Measurements from ENCODE around the gene MFF. TPM values are rescaled to one million over a fixed set of nuclear protein-coding genes. Genes with fewer than 3 reads are reported as not detected.
"Not testable (repeated sequence)": the region's sequence is repeated elsewhere in the genome, so short reads cannot be mapped to it uniquely, and the experiment has no call there.

MFF gene
- total RNA-seq, 1 donor from 2014 or later = 110 TPM

GRCh38 chr2:227376656-227377396 lies 51.8 kb downstream of the MFF start:
- DNase-seq (ENCODE audit: low spot score in 2 of 2) (no peak), FAIRE-seq (no peak)

GRCh38 chr2:227377467-227378351 lies 52.7 kb downstream of the MFF start:
- no peak for FAIRE-seq
- DNase-seq (ENCODE audit: low spot score in 2 of 2) = no peak

- no peak for DNase-seq (ENCODE audit: low spot score in 2 of 2)
- FAIRE-seq = no peak
Observed at GRCh38 chr2:227378371-227378782, 53.3 kb downstream of the MFF start.

GRCh38 chr2:227379095-227379494 lies 54.0 kb downstream of the MFF start, which contains the start of gene TM4SF20:
TM4SF20 (minus strand) TSS chr2:227379306; CDS start chr2:227379268, 38 bp downstream.
- DNase-seq (ENCODE audit: low spot score in 2 of 2) (no peak), FAIRE-seq (no peak)

GRCh38 chr2:227382241-227382835 lies 57.3 kb downstream of the MFF start:
- not testable (repeated sequence) for DNase-seq (ENCODE audit: low spot score in 2 of 2); FAIRE-seq

GRCh38 chr2:227383686-227384085 lies 58.6 kb downstream of the MFF start:
- FAIRE-seq (no peak), DNase-seq (ENCODE audit: low spot score in 2 of 2) (no peak)

GRCh38 chr2:227386630-227387029 lies 61.6 kb downstream of the MFF start:
- no peak for DNase-seq (ENCODE audit: low spot score in 2 of 2)
- no peak for FAIRE-seq

- not testable (repeated sequence) for FAIRE-seq
Observed at GRCh38 chr2:227387583-227387982, 62.5 kb downstream of the MFF start, which contains the start of gene SCYGR1. SCYGR1 (minus strand) TSS chr2:227387949; CDS start chr2:227387949, 0 bp downstream.

GRCh38 chr2:227388537-227389011 lies 63.5 kb downstream of the MFF start:
- FAIRE-seq = no peak
- no peak for DNase-seq (ENCODE audit: low spot score in 2 of 2)

More at GRCh38 chr2:227387583-227387982, 62.5 kb downstream of the MFF start, which contains the start of gene SCYGR1:
- DNase-seq (ENCODE audit: low spot score in 2 of 2) = not testable (repeated sequence)

- peak; percentile 96 for FAIRE-seq
- DNase-seq (ENCODE audit: low spot score in 2 of 2) = no peak
Observed at GRCh38 chr2:227389231-227389630, 64.2 kb downstream of the MFF start.

- FAIRE-seq (peak; percentile 84), DNase-seq (ENCODE audit: low spot score in 2 of 2) (no peak)
Observed at GRCh38 chr2:227389661-227390060, 64.6 kb downstream of the MFF start.

- no peak for FAIRE-seq
Observed at GRCh38 chr2:227390468-227391256, 65.6 kb downstream of the MFF start.

GRCh38 chr2:227394401-227394800 lies 69.3 kb downstream of the MFF start:
- FAIRE-seq (no peak), DNase-seq (ENCODE audit: low spot score in 2 of 2) (no peak)

More at GRCh38 chr2:227390468-227391256, 65.6 kb downstream of the MFF start:
- no peak for DNase-seq (ENCODE audit: low spot score in 2 of 2)

- no peak for FAIRE-seq
- DNase-seq (ENCODE audit: low spot score in 2 of 2) = no peak
Observed at GRCh38 chr2:227395556-227395955, 70.5 kb downstream of the MFF start.

- FAIRE-seq = no peak
- no peak for DNase-seq (ENCODE audit: low spot score in 2 of 2)
Observed at GRCh38 chr2:227397562-227397961, 72.5 kb downstream of the MFF start.

GRCh38 chr2:227398684-227399670 lies 73.9 kb downstream of the MFF start:
- DNase-seq (ENCODE audit: low spot score in 2 of 2) = no peak
- no peak for FAIRE-seq

- DNase-seq (ENCODE audit: low spot score in 2 of 2) = no peak
- no peak for FAIRE-seq
Observed at GRCh38 chr2:227401550-227401949, 76.5 kb downstream of the MFF start.

GRCh38 chr2:227402321-227402720 lies 77.3 kb downstream of the MFF start:
- FAIRE-seq = no peak
- no peak for DNase-seq (ENCODE audit: low spot score in 2 of 2)

- FAIRE-seq (no peak), DNase-seq (ENCODE audit: low spot score in 2 of 2) (no peak)
Observed at GRCh38 chr2:227402959-227403358, 77.9 kb downstream of the MFF start.
